Measurements from ENCODE around the gene EIPR1.
A peak's percentile ranks its signal among the peaks of the same experiment; 100 is the strongest.

EIPR1 gene

DNA sequence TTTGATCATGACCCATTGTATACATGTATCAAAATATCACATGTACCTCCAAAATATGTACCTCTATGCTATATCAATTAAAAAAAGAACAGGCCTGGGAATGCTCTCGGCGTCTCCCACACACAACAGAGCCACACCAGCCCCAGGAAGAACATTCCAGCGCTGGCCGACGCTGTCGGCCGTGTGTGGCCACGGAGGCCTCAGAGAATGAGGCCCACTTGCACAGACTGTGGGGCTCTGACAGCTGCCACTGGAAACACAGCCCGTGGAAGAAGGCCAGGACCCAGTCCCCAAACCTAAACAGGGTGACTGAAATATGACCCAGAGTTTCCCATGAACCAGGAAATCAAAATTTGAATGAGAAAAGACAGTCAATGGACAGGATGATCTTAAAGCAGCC is 69.7 kb downstream of the EIPR1 start:
- no peaks in the 10 kb centered on the region for H3K36me3 ChIP-seq (ENCODE audit: insufficient read depth, low read length)
- no peaks in the 10 kb centered on the region for H3K9me3 ChIP-seq (replicated peaks; ENCODE audit: low read length)
- peaks cover 6% of the 10 kb centered on the region for H3K4me1 ChIP-seq (ENCODE audit: control insufficient read depth, insufficient read depth, low read length)
- no peak overlapping the region for H3K4me3 ChIP-seq (ENCODE audit: low read length)
- H3K9ac ChIP-seq (ENCODE audit: low read depth, low read length) = no peak overlapping the region
- no peaks in the 10 kb centered on the region for H3K27me3 ChIP-seq (ENCODE audit: control insufficient read depth, insufficient read depth, low read length)
- no peak overlapping the region for H3K4me2 ChIP-seq (ENCODE audit: low read length)

DNA sequence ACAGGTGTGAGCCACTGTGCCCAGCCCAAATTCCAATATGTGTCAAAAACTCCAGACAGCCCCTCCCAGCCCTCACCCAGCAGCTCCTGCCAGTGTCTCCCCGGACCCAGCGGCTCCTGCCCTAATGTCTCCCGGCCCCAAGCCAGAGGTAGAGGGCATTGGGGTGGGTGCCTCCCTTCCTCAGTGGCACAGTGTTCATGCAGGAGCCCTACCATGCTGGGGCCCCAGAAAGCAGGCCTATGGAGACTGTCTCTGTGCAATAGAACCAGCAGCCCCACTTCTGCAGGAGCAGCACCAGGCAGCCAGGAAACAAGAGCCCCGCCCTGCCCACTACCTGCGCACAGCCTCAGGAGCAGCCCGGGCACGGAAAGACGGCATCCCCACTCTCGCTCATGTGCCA is 70.4 kb downstream of the EIPR1 start:
- Histone ChIP-seq H3K27me3 (ENCODE audit: control insufficient read depth, insufficient read depth, low read length) (no peaks in the 10 kb centered on the region), H3K9ac (ENCODE audit: low read depth, low read length) (no peak overlapping the region), H3K4me2 (ENCODE audit: low read length) (no peak overlapping the region), H3K4me1 (ENCODE audit: control insufficient read depth, insufficient read depth, low read length) (peaks cover 10% of the 10 kb centered on the region), H3K9me3 (replicated peaks; ENCODE audit: low read length) (no peaks in the 10 kb centered on the region), H3K36me3 (ENCODE audit: insufficient read depth, low read length) (peaks cover 2% of the 10 kb centered on the region), H3K4me3 (ENCODE audit: low read length) (no peak overlapping the region)

DNA sequence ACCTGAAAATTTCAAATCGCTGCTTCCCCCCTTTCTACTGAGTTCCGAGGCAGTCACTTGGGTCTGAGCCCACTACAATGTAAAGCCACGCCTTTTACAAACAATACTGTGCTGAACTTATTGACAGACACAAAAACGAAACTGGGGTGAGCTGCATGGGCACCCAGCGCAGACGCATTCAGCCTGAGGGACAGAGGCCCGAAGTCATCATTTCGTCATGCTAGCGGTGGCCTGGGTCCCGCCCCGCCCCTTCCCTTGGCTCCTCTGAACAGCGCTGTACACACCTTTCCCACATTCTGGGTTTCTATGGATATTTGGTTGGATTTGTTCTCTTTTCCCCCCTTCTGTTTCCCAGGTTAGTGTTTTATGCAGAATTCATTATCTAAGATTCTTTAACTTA is 71.7 kb downstream of the EIPR1 start:
- Histone ChIP-seq H3K36me3 (ENCODE audit: insufficient read depth, low read length) (peaks cover 3% of the 10 kb centered on the region), H3K4me2 (ENCODE audit: low read length) (no peak overlapping the region), H3K4me3 (ENCODE audit: low read length) (no peak overlapping the region), H3K9me3 (replicated peaks; ENCODE audit: low read length) (no peaks in the 10 kb centered on the region), H3K4me1 (ENCODE audit: control insufficient read depth, insufficient read depth, low read length) (peaks cover 10% of the 10 kb centered on the region), H3K27me3 (ENCODE audit: control insufficient read depth, insufficient read depth, low read length) (no peaks in the 10 kb centered on the region), H3K9ac (ENCODE audit: low read depth, low read length) (no peak overlapping the region)

DNA sequence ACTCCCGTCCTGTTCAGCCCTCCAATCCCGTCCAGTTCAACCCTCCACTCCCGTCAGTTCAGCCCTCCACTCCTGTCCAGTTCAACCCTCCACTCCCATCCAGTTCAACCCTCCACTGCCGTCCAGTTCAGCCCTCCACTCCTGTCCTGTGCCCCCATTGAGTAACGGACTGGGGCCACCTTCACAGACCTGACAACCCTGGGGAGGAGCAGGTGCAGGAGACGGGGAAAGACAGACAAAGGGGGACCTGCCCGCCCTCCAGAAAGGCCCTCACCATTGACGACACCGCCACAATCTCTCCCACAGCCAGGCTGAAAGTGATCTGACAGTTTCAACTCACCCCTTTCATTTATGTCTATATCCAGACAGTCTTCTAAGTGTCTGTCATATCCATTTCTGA is 72.2 kb downstream of the EIPR1 start:
- Histone ChIP-seq H3K9ac (ENCODE audit: low read depth, low read length) (no peak overlapping the region), H3K4me2 (ENCODE audit: low read length) (no peak overlapping the region), H3K36me3 (ENCODE audit: insufficient read depth, low read length) (peaks cover 6% of the 10 kb centered on the region), H3K4me3 (ENCODE audit: low read length) (no peak overlapping the region), H3K9me3 (replicated peaks; ENCODE audit: low read length) (no peaks in the 10 kb centered on the region), H3K27me3 (ENCODE audit: control insufficient read depth, insufficient read depth, low read length) (no peaks in the 10 kb centered on the region), H3K4me1 (ENCODE audit: control insufficient read depth, insufficient read depth, low read length) (peaks cover 10% of the 10 kb centered on the region)

DNA sequence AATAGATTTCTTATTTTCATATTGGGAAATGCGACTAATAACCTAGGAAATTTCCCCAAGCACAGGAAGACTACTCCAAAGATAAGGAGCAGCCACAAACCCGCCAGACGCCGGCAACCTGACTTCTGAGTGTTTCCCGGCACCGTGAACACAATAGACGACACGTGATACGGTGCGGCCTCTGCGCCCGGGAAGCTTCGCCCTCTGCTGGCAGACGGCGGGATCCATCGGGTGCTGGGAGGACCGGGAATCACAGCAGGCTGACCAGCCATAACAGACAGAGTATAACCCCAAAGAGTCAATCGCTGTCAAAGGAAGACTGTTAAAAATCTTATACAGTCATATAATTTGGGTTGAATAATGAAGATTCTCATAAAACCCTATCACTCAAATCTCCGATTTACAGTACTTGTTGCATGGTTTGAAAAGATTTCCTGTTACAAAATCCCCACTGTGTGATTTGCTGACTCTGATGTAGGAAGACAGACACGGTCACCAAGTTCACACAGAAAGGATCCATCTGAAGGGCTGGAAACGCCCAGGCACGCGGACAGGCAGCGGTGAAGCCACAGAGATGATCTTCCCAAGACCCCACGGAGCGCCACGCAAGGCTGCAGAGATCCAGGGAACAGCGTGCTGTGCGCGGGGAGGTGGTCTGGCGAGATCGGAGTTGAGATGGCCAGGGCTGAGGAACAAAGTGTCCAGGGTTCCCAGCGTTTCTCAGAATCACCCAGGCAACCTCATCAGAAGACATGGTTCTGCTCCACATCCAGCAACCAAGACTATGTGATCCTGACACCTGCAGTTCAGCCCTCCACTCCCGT is 73.8 kb downstream of the EIPR1 start:
- Histone ChIP-seq H3K27me3 (ENCODE audit: control insufficient read depth, insufficient read depth, low read length) (no peaks in the 10 kb centered on the region), H3K4me2 (ENCODE audit: low read length) (peak overlapping the region; percentile 75), H3K36me3 (ENCODE audit: insufficient read depth, low read length) (peaks cover 7% of the 10 kb centered on the region), H3K4me1 (ENCODE audit: control insufficient read depth, insufficient read depth, low read length) (peaks cover 10% of the 10 kb centered on the region), H3K9ac (ENCODE audit: low read depth, low read length) (peak overlapping the region; percentile 73), H3K4me3 (ENCODE audit: low read length) (peak overlapping the region; percentile 63), H3K9me3 (replicated peaks; ENCODE audit: low read length) (no peaks in the 10 kb centered on the region)

DNA sequence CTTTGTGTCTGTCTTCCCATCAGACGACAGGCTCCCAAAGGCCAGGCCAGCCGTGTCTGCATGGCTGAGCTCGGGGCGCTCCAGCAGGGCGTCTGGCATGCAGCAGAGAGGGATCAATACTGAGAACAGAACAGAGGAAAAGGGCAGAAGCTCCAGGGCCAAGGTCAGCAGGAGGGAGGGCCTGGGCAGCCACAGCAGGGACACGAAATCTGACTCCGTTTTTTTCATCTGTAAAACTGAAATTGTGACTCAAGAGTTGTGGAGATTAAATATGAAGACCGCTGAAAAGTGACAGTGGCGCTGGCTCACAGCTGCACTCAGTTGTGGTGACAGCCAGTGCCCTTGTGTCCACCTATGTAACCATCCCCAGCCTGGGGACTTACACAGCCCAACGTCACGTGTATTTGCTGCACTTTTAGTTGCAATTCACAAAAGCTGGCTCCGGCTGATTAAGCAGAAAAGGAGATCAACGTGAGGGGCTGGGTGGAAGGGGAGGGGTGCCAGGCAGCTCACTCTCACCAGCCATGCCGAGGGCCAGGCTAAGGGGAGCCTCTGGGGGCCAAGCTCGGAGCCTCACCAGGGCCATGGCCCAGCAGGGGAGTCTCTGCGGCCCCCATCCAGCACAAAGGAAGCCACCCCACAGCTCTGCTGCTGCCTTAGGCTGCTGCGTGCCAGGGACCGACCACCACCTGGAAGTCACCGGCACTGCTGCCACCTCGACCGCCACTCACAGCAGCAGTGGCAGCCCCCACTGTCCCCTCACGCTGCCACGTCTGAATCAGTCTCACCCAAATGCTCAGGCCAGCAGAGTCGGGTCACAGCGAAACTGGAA is 74.7 kb downstream of the EIPR1 start:
- Histone ChIP-seq H3K9ac (ENCODE audit: low read depth, low read length) (peak overlapping the region; percentile 73), H3K4me1 (ENCODE audit: control insufficient read depth, insufficient read depth, low read length) (peaks cover 10% of the 10 kb centered on the region), H3K36me3 (ENCODE audit: insufficient read depth, low read length) (peaks cover 11% of the 10 kb centered on the region), H3K27me3 (ENCODE audit: control insufficient read depth, insufficient read depth, low read length) (no peaks in the 10 kb centered on the region), H3K9me3 (replicated peaks; ENCODE audit: low read length) (no peaks in the 10 kb centered on the region), H3K4me3 (ENCODE audit: low read length) (peak overlapping the region; percentile 63), H3K4me2 (ENCODE audit: low read length) (peak overlapping the region; percentile 75)

DNA sequence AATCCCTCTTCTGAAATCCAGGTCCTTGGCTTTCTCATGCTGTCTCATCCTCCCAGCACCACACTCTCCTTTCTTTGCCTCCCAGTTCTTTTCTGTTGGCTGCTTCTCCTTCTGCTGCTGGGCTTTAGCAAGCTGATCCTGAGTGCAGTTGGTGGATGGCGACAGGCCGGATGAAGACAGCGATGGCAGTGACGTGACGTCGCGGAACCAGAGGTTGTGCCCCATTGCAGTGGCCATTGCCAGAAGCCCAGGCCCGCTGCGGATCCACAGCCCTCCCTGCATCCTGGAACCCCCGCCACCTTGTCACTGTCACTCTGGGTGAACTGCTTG is 75.2 kb downstream of the EIPR1 start:
- Histone ChIP-seq H3K9me3 (replicated peaks; ENCODE audit: low read length) (no peaks in the 10 kb centered on the region), H3K4me3 (ENCODE audit: low read length) (no peak overlapping the region), H3K9ac (ENCODE audit: low read depth, low read length) (no peak overlapping the region), H3K4me1 (ENCODE audit: control insufficient read depth, insufficient read depth, low read length) (peaks cover 10% of the 10 kb centered on the region), H3K27me3 (ENCODE audit: control insufficient read depth, insufficient read depth, low read length) (no peaks in the 10 kb centered on the region), H3K36me3 (ENCODE audit: insufficient read depth, low read length) (peaks cover 11% of the 10 kb centered on the region), H3K4me2 (ENCODE audit: low read length) (no peak overlapping the region)

DNA sequence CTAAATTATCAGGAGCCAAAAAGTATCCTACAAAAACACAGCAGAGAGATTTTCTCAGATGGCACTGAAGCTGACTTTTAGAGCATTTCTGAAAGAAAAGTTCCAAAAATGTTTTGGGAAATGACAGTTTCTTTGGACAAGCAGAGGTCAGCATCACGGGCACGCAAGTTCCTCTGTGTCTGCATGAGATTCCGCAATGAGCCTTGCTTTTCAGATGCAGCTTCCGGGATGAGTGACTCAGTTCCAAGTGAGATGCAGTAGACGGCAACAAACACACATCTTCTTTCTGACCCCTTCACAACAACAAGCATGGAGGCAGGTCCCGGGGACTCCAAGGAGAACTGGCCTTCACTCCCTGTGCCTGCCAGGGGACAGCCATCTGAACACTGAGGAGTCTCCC is 76.6 kb downstream of the EIPR1 start:
- no peak overlapping the region for H3K9ac ChIP-seq (ENCODE audit: low read depth, low read length)
- H3K9me3 ChIP-seq (replicated peaks; ENCODE audit: low read length) = no peaks in the 10 kb centered on the region
- no peaks in the 10 kb centered on the region for H3K27me3 ChIP-seq (ENCODE audit: control insufficient read depth, insufficient read depth, low read length)
- no peak overlapping the region for H3K4me3 ChIP-seq (ENCODE audit: low read length)
- no peak overlapping the region for H3K4me2 ChIP-seq (ENCODE audit: low read length)
- peaks cover 10% of the 10 kb centered on the region for H3K4me1 ChIP-seq (ENCODE audit: control insufficient read depth, insufficient read depth, low read length)
- peaks cover 11% of the 10 kb centered on the region for H3K36me3 ChIP-seq (ENCODE audit: insufficient read depth, low read length)

DNA sequence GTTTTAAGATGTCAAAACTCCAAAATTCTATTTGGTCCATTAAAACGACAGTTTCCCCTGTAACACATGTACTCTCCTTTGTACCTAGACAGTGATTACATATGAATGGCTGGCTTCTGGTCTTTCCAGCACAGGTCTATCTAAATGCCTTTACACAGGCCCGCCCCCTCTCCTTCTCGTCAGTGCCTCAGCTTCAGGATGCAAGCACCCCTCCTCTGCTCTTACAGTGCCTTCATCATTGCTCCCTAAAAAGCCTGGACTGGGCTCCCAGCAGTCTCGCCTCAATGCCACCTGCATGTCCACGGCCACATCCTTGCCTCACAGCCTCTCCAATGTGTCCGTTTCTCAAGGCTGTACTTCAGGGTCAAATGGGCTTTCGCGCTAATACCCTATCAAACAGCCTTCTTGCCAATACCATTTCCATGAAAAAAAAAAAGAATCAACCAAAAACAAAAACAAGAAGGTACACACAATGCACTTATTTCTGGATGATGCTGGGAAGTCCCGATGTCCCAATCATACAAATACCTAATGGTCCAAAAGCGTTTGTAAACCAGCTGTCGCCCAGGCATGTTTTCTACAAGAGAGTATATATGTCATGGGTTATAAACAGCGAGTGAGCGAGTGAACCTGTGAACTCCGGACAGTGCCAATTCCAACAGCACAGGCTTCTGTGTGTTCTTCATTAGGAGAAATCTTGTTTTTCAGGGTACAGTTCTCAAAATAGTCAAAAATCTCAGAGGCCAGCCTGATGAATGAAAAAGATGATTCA is 77.2 kb downstream of the EIPR1 start:
- no peak overlapping the region for H3K9ac ChIP-seq (ENCODE audit: low read depth, low read length)
- H3K9me3 ChIP-seq (replicated peaks; ENCODE audit: low read length) = no peaks in the 10 kb centered on the region
- no peak overlapping the region for H3K4me2 ChIP-seq (ENCODE audit: low read length)
- H3K36me3 ChIP-seq (ENCODE audit: insufficient read depth, low read length) = peaks cover 11% of the 10 kb centered on the region
- no peaks in the 10 kb centered on the region for H3K27me3 ChIP-seq (ENCODE audit: control insufficient read depth, insufficient read depth, low read length)
- no peak overlapping the region for H3K4me3 ChIP-seq (ENCODE audit: low read length)
- peaks cover 10% of the 10 kb centered on the region for H3K4me1 ChIP-seq (ENCODE audit: control insufficient read depth, insufficient read depth, low read length)

DNA sequence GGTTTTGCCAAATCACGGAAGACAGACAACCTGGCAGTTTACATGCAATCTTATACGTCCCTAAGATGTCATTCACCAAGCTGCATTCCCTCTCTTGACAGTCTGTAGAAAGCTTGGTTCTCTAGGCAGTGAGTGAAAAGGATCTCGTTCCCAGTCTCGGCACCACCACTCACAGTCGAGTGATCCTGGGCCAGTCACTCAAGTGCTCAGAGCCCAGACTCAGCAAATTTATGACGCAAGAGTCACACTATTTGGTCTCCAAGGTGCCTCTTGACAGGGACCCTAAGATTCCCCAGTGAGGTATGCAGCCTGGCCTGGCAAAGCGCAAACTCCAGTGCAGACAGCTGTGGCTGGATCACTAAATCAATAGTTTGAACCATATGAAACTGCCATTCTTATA is 77.9 kb downstream of the EIPR1 start:
- Histone ChIP-seq H3K4me1 (ENCODE audit: control insufficient read depth, insufficient read depth, low read length) (peaks cover 10% of the 10 kb centered on the region), H3K27me3 (ENCODE audit: control insufficient read depth, insufficient read depth, low read length) (no peaks in the 10 kb centered on the region), H3K9ac (ENCODE audit: low read depth, low read length) (no peak overlapping the region), H3K4me3 (ENCODE audit: low read length) (no peak overlapping the region), H3K9me3 (replicated peaks; ENCODE audit: low read length) (no peaks in the 10 kb centered on the region), H3K36me3 (ENCODE audit: insufficient read depth, low read length) (peaks cover 11% of the 10 kb centered on the region), H3K4me2 (ENCODE audit: low read length) (no peak overlapping the region)

DNA sequence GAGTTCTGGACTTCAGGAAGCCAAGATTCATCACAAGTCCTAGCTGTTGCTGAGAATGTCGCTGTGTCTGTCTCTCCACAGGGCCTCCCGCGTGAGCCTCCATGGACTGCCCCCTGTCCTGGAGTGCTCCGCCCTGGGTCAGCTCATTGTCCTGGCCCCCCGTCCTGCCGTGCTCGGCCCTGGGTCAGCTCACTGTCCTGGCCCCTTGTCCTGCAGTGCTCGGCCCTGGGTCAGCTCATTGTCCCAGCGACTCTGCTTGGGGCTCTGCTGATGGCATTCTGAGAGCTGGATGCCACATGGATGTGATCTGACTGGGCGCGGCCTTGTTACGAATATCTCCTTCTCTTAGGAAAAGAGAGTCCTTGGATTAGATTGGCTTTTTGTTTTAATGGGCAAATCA is 78.5 kb downstream of the EIPR1 start:
- no peak overlapping the region for H3K9ac ChIP-seq (ENCODE audit: low read depth, low read length)

More for the DNA sequence above, 78.5 kb downstream of the EIPR1 start:
- Histone ChIP-seq H3K4me3 (ENCODE audit: low read length) (no peak overlapping the region), H3K36me3 (ENCODE audit: insufficient read depth, low read length) (peaks cover 11% of the 10 kb centered on the region), H3K27me3 (ENCODE audit: control insufficient read depth, insufficient read depth, low read length) (no peaks in the 10 kb centered on the region), H3K4me1 (ENCODE audit: control insufficient read depth, insufficient read depth, low read length) (peaks cover 10% of the 10 kb centered on the region), H3K4me2 (ENCODE audit: low read length) (no peak overlapping the region), H3K9me3 (replicated peaks; ENCODE audit: low read length) (no peaks in the 10 kb centered on the region)
